HEK293 (cell line): ENCODE results near the gene GFM1.

Experiments used
- CTCF ChIP-seq: fragments of 450-650 bp; formaldehyde crosslinking; IDR thresholded peaks from 2 replicates; pipeline ENCODE4 v1.5.1; 2016; ENCODE audit warnings: missing biosample characterization, missing genetic modification characterization
- KLF10 ChIP-seq: fragments of 450-650 bp; IDR thresholded peaks from 2 replicates; pipeline ENCODE4 v1.5.1; 2018; ENCODE audit warnings: missing biosample characterization, mild to moderate bottlenecking, missing genetic modification characterization
- TCF7L2 ChIP-seq: IDR thresholded peaks from 2 replicates; pipeline ENCODE4 v1.6.1; 2011; ENCODE audit warnings: low read depth, mild to moderate bottlenecking, inconsistent platforms, low read length, moderate library complexity, borderline replicate concordance
- YY1 ChIP-seq: fragments of 450-650 bp; formaldehyde crosslinking; IDR thresholded peaks from 2 replicates; pipeline ENCODE4 v1.5.1; 2018; ENCODE audit warnings: missing biosample characterization, missing genetic modification characterization
- ZNF175 ChIP-seq: fragments of 450-650 bp; formaldehyde crosslinking; IDR thresholded peaks from 2 replicates; pipeline ENCODE4 v1.5.1; 2016; ENCODE audit warnings: missing biosample characterization, missing genetic modification characterization
- ZNF670 ChIP-seq: fragments of 450-650 bp; formaldehyde crosslinking; IDR thresholded peaks from 2 replicates; pipeline ENCODE4 v1.5.1; 2016; ENCODE audit warnings: missing biosample characterization, missing genetic modification characterization, low read depth
- ZSCAN18 ChIP-seq: fragments of 450-650 bp; formaldehyde crosslinking; IDR thresholded peaks from 2 replicates; pipeline ENCODE4 v1.5.1; 2016; ENCODE audit warnings: missing biosample characterization, missing genetic modification characterization

GRCh38 chr3:158722108-158722507, 77.8 kb downstream of the GFM1 start:
- TF ChIP-seq YY1 (no peak), KLF10 (no peak), TCF7L2 (no peak), ZNF175 (tag by site-specific recombination) (no peak), CTCF (tag by site-specific recombination) (no peak), ZNF670 (no peak), ZSCAN18 (tag by site-specific recombination) (no peak)
